Endometrial microvascular endothelial cells (primary cell): Measurements from ENCODE around the gene TGM2. TPM values are rescaled to one million over a fixed set of nuclear protein-coding genes. Genes with fewer than 3 reads are reported as not detected.

ENCODE experiments used
- in situ Hi-C: cut with HindIII; loops from 2 replicates; pipeline ENCODE4 v1.10.0; 2017; ENCODE audit warnings: low sequenced_read_pairs, low pct_unique_long_range_greater_than_20kb; ENCODE audit errors: inconsistent ontology term
- total RNA-seq: library from RNA; depleted of rRNA; stranded (reverse); fragments of >200 nt; gene quantifications from one replicate; pipeline ENCODE4 v1.2.3, GENCODE V29; 2015; ENCODE audit errors: inconsistent ontology term

TGM2 gene
- total RNA-seq, 1 donor from 2014 or later = 741 TPM

GRCh38 chr20:38139156-38139912, 25.7 kb downstream of the TGM2 start:
- in situ Hi-C loops = no loop called here

- in situ Hi-C loops = no loop called here
Observed at GRCh38 chr20:38138086-38138778, 26.8 kb downstream of the TGM2 start.

DNA sequence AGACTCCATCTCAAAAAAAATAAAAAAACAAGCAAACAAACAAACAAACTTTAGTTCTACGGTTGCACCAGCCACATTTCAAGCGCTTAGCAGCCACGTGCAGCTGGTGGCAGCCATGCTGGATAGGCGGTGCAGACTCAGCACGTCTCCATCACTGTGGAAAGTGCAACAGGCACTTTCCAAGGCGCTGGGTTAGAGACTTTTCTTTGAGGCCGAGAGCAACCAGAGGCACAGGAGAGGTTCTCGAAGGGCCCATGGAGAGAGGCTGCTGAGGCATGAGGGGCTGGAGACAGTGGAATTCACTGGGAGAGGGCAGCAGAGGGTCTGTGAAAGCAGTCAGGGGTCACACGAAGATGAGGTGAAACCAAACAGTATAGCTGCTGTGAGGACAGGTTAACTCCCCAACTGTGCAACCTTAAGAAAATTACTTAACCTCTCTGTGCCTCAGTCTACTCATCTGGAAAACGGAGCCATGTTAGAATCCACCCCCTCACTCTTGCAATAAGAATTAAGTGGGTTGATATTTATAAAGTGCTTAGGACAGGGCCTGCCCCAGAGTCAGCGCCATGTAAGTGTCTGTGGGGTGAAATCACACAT, 27.5 kb downstream of the TGM2 start:
- in situ Hi-C loops = no loop called here

DNA sequence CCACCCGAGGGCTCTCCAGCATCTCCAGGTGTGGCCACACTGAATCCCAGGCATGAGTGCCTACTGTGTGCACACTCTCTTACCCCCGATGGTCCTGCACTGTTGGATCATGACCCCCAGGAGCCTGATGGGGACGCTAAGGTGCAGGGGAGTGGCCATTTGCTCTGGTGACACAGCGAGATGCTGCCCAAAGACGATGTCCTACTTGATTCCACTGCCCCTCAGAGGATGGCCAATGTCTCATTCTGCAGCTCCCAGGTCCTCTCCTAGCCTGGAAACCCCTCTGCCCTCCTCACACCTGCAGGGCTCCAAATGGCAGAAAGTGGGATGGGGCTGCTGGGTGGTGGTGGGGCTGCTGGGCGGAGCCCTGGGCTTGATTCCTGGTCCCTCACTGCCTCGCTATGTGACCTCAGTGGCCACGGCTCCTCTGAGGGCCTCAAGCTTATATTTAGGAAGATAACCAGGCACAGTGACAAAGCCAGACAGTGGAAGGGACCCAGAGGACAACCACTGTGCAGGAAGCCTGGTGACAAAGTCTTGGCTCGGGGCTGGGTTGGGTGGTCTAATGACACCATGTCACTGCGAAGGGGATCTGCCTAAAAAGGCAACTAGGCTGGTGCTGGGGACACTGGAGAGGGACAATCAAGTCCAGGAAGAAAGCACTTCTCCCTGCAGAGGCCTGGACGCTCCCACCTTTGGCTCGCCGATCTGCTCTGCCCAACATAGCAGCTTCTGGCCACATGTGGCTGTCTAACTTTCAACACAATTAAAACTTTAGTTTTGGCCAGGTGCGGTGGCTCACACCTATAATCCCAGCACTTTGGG, 28.4 kb downstream of the TGM2 start:
- in situ Hi-C loops = no loop called here

DNA sequence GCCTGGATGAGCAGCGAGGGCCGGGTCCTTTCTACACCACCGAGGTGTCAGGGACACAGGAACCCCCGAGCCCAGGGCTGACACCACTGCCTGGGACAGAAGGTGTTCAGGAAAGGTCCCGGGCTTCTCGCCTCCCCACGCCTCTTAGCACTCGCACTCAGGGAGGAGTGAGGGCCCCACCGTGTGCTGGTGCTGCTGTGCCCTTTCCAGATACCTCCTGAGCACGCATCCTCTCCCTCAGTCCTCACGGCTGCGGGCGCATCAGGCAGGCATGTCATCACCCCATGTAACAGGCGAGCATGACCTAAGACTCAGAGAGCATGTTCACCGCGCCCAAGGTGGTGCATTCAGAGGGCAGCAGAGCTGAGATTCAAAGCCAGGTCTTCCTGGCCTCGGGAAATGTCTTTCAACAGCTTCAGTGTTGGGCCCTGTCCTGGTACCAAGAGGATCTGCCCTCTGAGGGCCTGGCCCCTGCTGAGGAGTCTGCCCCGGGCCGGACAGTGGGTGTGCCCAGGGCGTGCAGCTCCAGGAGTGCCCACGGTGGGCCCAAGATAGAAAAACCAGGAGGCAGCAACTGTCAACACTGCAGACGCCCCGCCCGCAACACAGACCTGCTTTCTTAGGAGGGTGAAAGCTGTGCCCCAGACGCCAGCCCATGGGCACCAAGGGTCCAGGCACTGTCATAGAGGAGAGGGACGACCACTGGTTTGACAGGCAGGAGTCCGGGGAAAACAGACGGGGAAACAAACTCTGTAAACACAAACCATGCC, 29.2 kb downstream of the TGM2 start:
- in situ Hi-C loops = no loop called here

DNA sequence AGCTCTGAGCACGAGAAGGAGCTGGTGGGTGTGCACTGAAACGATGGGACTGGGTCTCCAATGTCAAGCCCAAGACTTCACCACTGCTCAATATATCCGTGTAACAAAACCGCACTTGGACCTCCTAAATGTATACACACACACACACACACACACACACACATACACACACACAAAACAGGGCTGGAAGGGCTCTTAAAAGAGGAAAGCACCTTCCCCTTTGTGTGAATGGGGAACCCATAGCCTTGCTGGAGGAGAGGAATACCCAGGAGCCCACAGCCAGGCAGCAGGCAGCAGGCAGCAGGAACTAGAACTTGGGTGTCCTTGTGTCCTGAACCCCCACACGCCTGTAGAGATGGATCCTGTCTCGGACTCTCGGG, 29.8 kb downstream of the TGM2 start:
- in situ Hi-C loops = no loop called here

DNA sequence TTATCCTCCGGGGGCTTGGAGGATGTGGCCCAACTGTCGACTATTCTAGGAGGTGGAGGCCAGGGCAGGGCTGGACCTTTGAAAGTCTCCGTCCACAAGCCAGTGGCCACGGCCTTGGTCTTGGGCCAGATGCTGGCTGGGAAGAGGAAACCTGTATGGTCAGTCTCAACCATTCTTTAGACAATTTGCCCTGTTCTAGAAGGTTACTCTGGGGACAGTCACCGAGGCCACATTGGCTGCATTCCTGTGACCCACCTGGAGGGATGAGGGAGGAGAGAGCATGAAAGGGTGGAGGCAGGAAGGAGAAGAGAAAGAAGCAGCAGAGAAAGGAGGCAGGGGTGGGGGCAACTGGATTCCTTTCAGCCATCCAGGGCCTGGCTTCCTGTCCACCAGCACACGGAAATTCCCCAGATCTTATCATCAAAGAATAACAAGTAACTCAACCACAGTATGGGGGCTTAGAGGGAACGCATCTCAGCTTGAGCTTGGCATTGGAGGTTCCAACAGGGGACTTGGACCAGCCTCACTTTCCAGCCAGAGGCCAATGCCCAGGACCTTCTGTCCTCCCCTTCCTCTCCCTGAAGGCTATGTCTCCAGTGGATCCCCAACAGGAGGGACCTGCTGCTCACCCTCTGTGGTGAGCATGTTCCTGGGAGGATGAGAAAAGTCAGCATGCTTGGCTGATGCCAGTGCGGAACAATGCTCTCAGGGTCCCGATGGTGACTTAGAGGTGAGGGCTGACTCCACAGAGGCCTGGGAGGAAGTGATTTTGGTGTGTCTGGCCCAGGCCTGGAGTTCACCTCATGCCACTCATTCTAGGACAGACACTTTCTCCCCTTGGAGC, 30.4 kb downstream of the TGM2 start:
- in situ Hi-C loops = no loop called here

DNA sequence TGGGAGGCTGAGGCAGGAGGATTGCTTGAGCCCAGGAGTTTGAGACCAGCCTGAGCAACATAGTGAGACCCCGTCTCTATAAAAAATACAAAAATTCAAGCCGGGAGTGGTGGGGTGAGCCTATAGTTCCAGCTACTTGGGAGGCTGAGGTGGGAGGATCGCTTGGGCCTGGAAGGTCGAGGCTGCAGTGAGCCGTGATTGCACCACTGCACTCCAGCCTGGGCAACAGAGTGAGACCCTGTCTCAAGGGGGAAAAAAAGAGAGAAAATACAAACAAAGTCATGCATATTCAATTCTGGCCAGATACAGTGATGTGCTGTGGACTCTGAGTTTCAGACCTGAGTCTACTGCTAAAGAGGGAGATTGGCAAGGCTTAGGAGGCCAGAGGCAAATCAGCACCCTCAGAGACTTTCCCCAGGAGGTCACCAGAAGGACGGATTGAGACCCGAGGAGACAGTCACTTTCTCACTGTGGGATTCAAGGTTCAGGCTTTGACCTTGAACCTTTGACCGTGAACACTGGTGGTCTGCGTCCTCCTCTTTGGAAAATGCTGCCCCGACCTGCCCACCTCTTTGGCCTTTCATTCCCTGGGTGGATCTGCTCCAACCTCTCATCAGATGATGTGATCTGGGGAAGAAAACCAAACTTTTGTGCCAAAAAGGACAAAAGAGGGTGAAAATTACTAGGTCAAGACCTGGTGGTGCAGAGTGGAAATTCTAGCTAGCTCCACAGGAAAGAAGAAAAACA, 31.2 kb downstream of the TGM2 start:
- in situ Hi-C loops = no loop called here

DNA sequence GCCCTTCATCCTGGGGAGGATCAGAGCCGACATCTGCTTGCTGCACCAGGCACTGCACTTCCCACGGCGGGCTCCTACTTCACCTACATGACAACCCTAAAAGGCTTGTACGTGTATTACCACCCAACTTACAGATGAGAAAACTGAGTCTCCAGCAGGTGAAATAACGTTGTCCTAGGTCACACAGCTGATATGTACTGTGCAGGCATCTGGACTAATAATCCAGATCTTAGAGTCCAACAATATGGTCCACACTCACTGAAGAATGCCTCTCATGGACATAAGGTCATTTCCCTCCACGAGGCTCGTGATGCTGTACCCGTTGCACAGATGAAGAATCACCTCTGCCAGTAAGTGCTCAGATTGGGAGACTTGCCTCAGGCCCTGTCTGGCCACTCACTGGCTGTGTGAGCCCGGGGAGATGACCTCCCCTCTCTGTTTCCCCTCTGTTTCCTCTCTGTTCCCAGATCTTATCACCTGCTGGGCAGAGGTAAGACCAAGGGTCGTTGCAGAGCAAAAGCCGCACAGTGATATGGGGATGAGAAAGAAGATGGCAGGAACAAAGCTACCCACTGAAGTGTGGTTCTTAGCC, 32.1 kb downstream of the TGM2 start:
- in situ Hi-C loops = no loop called here

DNA sequence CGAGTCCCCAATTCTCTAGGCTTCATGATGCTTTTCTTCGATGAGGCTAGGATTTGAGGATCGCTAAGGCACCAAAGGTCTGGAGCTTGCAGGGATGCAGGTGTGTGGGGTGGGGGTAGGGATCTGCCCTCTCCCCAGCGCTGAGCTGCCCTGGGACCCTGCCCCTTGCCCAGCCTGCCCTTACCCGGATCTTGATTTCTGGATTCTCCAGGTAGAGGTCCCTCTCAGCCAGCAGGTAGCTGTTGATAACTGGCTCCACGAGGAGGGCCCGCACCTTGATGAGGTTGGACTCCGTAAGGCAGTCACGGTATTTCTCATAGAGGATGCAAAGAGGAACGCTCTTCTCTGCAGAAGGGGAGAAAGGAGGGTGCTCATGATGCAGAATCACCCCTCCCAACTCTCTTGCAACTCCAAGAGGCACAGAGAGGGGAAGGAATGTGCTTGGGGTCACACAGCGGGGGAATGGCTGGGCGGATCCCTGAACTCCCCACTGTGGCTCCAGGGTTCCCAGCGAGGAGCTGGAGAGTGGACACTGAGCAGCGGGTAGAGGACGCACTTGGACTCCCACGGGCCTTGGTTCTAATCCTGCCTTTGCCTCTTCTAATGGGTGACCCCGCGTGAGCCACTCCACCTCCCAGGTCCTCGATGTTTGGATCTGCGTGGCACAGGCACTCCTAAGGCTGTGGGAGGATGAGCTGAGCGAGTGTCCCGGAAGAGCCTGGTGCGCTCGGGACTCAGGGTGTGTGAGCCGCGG, 32.7 kb downstream of the TGM2 start:
- in situ Hi-C loops = no loop called here

GRCh38 chr20:38131588-38132121, 33.4 kb downstream of the TGM2 start:
- in situ Hi-C loops = no loop called here

- in situ Hi-C loops = no loop called here
Observed at GRCh38 chr20:38130687-38131587, 34.1 kb downstream of the TGM2 start.

GRCh38 chr20:38129893-38130609, 35.0 kb downstream of the TGM2 start:
- in situ Hi-C loops = no loop called here

GRCh38 chr20:38129248-38129865, 35.7 kb downstream of the TGM2 start:
- in situ Hi-C loops = no loop called here
